Activated CD8-positive, alpha-beta memory T cell treated with anti-CD3 and anti-CD28 coated beads for 4 hours (primary cell): ENCODE results near the gene BICC1.

ENCODE experiments used
- DNase-seq, 2 donors: peaks; one replicate each; pipeline ENCODE4 v3.0.0-alpha.2; 2020; ENCODE audit warnings: low read depth in 2 of 2

The BICC1 gene, protein sequence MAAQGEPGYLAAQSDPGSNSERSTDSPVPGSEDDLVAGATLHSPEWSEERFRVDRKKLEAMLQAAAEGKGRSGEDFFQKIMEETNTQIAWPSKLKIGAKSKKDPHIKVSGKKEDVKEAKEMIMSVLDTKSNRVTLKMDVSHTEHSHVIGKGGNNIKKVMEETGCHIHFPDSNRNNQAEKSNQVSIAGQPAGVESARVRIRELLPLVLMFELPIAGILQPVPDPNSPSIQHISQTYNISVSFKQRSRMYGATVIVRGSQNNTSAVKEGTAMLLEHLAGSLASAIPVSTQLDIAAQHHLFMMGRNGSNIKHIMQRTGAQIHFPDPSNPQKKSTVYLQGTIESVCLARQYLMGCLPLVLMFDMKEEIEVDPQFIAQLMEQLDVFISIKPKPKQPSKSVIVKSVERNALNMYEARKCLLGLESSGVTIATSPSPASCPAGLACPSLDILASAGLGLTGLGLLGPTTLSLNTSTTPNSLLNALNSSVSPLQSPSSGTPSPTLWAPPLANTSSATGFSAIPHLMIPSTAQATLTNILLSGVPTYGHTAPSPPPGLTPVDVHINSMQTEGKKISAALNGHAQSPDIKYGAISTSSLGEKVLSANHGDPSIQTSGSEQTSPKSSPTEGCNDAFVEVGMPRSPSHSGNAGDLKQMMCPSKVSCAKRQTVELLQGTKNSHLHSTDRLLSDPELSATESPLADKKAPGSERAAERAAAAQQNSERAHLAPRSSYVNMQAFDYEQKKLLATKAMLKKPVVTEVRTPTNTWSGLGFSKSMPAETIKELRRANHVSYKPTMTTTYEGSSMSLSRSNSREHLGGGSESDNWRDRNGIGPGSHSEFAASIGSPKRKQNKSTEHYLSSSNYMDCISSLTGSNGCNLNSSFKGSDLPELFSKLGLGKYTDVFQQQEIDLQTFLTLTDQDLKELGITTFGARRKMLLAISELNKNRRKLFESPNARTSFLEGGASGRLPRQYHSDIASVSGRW

DNA sequence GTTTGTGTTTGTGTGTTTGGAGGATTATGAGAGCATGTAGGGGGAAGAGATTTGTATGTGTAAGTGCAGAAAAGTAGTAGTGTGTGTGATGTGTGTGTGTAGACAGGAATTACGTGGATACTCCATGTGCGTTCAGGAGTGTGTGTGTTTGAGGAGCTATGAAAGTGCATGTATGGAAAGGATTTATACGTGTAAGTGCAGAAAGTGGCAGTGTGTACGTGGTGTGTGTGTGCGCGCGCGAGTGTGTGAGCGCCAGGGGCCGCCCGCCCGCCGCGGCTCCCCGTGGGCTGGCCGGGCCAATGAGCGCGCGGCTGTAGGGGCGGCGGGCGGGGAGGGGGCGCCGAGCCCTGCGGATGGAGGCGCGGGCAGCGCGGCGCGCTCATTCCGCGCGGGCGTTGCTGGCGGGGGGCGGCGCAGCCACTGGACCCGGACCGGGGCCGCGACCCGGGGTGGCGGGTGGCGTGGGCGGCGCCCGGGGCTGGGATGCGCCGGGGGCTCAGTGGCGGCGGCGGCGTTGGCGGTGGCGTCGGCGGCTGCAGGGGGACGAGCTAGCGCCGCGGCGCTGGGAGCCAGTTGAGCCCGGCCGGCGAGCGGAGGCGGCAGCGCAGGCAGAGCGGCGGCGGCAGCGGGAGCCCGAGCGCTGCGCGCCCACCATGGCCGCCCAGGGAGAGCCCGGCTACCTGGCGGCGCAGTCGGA is at the start of gene BICC1:
TSS of gene BICC1 (plus strand) at position 382 of the 697 bp plus-strand sequence. CDS start at position 654, 272 bp downstream.
- DNase-seq = no peak

DNA sequence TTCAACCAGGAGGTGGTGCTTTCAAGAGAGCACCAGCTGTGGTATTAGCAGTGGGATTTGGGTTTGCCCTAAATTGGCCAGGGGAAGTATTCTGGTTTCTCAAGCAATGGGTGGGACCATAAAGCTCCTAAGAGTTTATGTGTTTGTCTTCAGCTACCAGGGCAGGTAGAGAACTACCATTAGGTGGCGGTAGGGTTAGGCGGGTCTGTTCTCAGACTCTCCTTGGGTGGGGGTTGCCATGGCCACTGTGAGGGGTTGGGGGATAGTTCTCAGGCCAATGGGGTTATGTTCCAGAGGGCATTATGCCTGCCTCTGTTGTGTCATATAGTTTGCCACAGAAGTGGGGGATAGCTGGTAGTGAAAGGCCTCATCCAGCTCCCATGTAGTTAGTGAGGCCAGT is 47.7 kb upstream of the BICC1 start:
- DNase-seq = no peak

DNA sequence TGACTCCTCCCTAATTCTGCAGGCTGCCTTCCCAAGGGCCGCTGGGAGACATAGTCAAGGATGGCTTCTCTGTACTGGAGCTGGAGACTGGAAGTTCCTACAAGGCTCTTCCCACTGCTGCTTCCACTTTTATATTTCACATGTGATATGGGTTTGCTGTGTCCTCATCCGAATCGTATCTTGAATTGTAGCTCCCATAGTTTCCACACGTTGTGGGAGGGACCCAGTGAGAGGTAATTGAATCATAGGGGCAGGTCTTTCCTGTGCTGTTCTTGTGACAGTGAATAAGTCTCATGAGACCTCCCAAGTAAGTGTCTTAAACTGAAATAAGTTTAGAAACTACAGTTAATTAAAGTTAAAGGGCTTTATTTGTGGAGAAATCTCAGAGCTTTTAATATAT is 47.0 kb upstream of the BICC1 start:
- no peak for DNase-seq

DNA sequence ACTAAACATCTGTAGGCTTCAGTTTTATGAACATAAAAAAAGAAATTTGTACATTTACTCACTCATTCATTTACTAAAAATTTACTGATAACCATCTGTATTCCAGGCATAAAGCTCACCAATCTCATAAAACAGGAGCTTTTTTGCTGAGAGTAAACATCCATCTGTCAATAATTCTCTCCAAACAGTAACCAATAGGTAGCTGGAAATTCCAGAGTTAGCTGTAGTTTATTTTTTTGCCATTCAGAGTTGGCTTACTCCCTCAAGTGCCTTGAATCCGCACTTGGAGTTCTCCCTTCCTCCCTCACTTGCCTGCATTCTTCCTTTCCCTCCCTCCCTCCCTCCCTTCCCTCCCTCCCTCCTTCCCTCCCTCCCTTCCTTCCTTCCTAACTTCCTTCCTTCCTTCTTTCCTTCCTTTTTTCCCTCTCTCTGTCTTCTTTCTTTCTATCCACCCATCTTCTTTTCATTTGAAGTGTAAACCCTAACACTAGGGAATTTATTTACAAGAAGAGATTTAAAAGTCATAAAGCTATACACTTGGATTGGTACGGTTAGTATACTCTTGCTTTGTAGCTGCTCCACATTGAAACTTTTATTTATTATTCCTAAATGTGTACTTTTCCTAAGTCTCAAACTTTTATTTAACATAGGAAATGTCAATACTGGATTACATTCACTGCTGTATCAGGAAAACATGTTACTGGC is 44.6 kb upstream of the BICC1 start:
- no peak for DNase-seq

DNA sequence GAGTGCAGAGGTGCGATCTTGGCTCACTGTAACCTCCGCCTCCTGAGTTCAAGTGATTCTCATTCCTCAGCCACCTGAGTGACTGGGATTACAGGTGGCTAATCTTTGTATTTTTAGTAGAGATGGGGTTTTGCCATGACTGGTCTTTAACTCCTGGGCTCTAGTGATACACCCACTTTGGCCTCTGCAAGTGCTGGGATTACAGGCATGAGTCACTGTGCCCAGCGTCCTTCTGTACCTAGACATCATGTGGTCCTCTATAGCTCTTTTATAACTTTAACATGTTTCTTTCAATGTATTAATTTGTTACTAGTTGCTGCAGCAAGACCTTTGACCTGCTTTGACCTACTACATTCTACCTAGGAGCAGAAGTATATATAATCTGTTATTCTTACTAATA is 38.7 kb upstream of the BICC1 start:
- DNase-seq = no peak

DNA sequence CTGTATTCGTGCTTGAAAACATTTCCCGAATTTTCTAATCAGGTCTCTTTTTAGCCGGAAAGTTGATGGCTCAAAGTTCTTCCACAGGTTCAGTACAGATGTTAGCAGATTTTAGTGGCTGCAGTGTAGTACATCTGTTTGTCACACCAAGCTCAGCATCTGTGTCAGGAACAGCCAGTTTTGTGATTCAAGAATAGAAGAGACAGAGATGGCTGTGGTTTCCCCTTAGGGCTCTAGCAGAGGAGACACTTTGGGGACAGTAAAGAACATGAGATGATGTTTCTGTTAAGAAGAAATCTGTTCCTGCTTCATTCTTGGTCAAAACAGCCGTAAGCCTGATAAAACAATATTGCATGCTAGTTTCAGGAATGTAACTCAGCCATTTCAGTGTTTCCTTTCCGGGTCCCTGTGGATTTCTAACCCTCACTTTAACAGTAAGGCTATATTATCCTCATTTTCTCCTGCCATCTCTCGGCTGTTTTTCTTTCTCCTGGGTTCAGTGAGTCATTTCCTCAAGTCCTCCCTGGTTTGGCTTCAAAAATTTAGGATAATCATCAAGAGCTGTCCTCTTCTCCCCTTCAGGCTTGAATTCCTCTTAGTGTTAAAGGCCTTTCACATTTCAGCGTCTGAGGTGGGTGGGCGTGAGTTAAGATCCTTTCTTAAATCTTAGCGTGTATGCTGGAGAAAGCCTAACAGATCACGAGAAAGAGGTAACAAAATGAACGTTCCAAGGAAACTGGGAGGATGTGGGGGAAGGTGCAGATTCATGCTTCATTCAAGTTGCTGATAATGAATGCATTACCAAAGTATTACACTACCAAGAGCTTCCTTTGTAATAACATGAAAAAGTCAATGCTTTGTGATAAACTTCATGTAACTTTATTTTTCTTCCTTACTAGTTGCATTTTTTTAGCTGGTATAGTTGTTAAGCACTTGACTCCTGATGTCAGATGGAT is 37.1 kb upstream of the BICC1 start:
- DNase-seq = no peak

DNA sequence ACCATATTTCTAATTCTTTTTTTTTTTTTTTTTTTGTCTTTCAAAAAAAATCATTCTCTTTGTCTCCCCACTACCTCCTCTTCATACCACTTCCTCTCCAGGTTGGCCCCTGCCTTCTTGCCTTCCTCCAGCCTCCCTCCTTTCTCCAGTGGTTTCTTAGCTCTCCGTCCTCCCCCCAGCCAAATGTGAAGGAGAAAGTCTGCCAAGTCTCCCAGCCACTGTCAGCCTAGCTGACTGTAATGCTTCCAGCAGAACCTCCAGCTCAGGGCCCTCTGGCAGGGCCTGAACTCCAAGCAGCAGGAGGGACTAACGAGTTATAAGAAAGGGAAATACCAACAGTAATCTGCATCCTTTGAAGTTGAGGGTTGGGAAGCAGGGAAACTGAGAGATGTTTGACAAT is 35.5 kb upstream of the BICC1 start:
- no peak for DNase-seq

DNA sequence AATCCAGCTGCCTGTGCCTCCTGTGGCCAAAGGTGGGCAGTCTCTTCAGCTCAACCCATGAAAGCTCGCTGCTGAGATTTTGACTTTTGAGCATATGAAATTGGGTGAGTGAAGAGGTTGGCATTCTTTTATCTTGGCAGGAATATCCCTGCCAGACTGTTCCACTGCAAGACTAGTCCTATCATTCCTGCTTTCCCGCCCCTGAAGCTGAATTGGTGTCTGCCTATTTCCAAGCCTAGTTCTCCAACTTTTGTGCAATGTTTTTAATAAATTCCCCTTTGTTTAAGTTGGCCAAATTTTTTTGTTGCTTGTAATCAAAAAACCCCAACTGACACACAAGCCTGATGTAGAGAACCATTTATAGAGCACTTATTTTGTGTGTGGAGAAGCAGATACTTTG is 34.8 kb upstream of the BICC1 start:
- DNase-seq = no peak

DNA sequence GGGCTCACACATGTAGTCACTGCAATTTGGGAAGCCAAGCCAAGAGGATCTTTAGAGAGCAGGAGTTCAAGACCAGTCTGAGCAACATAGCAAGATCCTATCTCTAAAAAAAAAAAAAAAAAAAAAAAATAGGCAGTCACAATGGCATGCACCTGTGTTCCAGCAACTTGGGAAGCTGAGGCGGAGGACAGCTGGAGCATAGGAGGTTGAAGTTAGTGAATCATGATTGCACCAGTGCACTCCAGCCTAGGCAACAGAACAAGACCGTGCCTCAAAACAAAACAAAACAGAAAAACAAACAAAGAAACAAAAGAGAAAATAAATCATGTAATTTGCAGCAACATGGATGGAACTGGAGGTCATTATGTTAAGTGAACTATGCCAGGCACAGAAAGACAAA is 33.6 kb upstream of the BICC1 start:
- no peak for DNase-seq

DNA sequence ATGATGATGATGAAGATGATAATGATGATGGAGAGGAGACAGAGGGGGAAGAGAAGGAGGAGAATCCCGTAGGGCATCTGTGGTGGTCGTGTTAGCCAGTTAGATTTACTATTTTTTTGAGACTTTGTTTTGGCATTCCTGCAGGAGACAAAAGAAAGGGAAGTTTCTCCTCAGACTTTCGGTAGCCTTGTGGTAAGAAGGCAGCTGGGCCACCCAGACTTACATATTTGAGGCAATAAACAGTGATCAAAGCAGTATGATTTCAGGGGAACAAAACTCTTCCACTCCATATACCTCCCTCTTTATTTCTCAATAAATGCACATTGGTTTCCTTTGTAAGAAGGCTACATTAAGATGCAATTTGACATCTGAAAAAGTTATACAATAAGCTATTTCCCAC is 32.4 kb upstream of the BICC1 start:
- DNase-seq = no peak

DNA sequence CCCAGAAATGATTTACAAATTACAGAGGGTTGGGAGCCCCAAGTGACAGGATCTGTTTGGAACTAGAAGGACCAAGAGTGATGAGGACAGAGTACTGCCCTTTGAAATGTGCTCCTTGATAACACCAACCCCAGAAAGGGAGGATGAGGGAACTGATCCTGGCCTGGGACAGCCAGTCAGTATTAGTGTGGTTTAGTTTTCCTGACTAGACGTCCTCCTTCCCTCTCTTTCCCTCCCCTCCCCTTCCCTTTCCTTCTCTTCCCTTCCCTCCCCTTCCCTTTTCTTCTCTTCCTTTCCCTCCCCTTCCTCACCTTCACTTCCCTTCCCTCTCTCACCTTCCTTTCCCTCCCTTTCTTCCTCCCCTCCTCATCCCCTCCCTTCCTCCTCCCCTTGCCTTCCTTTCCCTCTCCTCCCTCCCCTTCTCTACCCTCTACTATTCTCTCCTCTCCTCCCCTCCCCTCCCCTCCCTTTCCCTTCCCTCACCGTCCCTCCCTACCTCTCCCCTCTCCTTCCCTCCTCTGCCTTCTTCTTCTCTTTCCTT is 31.0 kb upstream of the BICC1 start:
- no peak for DNase-seq

DNA sequence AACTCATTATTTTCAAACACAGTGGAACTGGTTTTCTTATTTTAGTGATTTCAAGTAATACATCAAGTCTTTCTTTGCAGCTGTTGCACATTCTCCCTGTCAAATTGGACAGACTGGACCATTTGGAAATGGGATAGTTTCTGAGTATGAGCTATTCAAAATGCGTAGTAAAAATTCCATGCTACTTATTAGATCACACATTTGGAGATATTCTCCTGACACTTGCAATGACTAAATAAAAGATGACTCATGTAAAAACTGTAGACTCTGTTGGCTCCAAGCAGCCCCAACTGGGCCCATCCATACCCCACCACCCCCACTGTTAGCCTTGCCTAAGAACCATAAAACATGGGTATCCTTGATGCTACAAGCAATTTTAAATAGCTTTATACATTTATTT is 25.9 kb upstream of the BICC1 start:
- DNase-seq = no peak

DNA sequence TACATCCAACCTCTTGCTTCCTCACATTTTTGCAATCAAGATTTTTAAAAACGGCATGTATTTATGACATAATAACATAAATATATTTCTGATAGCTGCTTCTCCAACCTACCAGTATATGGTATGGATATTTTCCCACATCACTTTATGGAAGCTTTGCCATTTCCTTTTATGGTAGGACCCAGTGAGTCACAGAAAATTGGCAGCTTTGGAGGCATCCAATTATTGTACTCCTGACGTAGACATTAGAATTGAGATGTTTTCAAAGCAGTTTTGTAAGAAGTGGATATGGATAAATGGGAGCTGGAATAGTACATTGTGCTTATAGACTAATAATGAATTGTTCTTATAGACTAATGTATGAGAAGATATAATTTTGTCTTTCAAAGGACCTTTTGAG is 23.8 kb upstream of the BICC1 start:
- no peak for DNase-seq

DNA sequence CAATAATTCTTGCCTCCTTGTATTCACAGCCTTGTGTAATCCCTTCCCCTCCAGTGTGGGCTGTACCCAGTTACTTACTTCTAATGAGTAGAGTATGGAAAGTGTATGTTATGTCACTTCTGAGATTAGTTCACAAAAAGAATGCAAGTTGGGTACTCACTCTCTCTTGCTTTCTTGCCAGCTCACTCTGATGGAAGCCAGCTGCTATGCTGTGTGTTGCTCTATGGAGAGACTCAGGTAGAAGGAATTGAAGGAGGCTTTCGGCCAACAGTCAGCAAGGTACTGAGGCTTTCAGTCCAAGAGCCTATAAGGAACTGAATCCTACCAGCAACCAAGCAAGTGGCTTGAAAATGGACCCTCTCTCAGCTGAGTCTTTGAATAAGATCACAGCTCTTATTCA is 9.7 kb upstream of the BICC1 start:
- DNase-seq = no peak

DNA sequence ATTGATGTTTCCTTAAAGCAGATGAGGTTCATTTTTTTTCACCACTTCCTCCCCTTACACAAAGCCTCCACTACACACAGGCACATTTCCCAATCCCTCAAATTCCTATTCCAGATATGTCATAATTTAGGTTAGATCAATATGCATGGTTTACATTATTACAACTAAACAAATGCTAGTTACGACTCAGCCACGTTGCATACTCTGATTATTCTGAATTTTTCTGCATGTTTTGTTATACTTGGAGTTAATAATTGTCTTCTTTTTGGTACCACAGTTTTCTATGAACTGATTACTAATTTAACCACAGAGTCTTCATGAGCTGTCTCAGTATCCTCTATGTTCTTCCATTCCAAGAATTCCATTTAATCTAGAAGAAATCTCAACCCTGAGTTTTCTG is 4.4 kb upstream of the BICC1 start:
- no peak for DNase-seq

DNA sequence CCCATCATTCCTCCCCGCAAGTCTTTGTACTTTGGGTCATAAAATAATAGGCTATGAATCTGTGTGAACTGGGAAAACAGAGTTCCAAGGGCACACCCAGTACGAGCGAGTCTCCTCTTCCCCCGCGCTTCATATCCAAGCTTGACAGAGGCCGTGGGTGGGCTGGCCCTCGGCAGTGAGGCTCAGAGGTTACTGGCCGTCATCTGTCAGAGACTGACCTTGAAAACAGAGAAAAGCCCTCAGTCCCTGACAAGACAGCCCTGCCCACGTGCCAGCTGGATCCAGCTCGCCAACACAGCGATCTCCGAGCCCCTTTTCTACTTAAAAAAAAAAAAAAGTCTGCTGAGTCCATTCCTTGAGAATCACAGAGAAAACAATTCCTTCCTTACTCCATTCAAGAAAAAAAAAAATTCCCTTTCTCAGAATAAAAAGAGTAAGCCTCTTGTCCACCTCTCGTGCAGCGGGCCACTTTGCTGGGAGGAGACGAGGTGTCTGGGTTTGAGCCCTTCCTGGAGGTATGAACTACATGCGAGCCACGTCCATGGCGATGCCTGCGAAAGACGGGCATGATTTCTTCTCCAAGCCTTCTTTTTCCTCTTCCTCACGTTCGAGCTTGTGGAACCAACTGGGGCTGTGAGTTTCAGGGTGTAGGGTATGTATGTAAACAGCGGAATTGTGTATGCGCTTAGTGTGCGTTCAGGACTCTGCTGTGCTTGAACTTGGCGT is 744 bp upstream of the BICC1 start:
- DNase-seq = no peak

DNA sequence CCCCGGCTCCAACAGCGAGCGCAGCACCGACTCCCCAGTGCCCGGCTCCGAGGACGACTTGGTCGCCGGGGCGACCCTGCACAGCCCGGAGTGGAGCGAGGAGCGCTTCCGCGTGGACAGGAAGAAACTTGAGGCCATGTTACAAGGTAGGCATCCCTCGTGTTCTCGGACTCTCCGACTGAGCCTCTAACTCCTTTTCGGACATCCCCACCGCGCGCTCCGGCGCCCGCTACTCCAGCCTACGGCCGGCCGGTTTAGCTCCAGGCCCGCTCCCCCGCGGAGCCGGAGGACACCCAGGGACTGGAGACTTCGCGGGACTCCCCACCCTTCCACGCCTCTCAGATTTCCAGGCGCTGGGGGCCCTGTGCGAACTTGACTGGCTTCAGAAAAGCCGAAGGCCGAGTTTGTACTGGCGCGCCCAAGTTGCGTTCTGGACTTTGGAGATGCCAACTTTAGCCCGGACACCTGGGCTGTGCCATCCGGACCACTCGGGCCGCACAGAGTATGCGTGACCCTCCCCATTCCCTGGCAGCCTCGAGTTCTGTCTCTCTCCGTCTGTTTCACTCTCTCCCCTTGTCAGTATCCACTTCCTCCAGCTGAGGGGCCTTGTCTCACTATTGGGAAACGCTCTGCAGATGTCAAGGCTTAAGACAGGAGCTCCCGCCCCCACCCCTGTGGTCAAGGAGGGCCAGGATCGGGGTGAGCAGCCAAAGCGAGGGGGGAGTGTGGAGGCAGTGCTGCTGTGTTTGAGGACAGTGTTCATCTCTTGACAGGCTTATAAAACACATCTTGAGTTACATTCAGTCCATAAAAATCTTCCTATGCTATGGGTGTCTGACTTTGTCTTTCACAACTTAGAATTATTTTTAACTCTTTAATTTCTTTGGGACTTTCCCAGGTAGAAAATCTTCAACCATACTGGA is 777 bp downstream of the BICC1 start:
- DNase-seq = no peak

DNA sequence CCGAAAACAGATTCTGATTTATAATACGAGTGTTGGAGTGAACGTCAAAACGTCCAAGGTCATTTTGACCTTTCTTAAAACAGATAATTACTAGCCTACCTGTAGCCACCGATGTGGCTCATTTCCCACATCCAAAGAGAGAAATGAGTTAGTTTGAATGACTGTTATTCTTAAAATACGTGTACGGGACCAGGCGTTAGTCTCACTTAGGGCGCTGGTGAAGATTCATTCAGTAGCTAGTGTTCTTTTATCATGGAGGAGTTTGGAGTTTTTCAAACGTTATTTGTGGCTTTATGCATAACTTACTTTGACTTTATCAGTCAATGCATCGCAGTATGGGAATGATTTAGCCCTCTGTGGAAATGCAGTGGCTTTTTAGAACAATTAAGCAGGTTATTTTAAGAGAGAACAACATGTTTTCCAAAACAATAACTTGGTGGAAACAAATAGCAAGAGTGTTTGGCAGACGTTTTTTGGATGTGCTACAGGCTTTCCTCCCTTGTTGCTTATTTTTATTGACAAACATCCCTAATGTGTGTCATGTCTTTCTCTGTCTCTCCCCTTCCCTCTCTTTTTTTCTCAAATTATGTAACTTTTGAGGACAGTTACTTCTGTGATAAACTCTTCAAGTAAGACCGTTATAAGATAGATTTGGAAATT is 1.6 kb downstream of the BICC1 start:
- no peak for DNase-seq
